G401 (cell line): ENCODE results near the gene TFPI2. TPM values are rescaled to one million over a fixed set of nuclear protein-coding genes. Genes with fewer than 3 reads are reported as not detected.
"Not testable (repeated sequence)": the region's sequence is repeated elsewhere in the genome, so short reads cannot be mapped to it uniquely, and the experiment has no call there.

Experiments used
- DNase-seq: peaks from one replicate; pipeline ENCODE4 v3.0.0-alpha.2; 2015; ENCODE audit warnings: low spot score
- in situ Hi-C: cut with HindIII; loops from 2 replicates; pipeline ENCODE4 v1.10.0; 2016; ENCODE audit warnings: low sequenced_read_pairs, mixed read lengths
- total RNA-seq: library from RNA; depleted of rRNA; stranded (reverse); fragments of >200 nt; shearing (Covaris generic); gene quantifications from 2 replicates; pipeline ENCODE4 v1.2.3, GENCODE V29; 2014

TFPI2 gene
- total RNA-seq, 1 experiment from 2014 or later, result not detected

DNA sequence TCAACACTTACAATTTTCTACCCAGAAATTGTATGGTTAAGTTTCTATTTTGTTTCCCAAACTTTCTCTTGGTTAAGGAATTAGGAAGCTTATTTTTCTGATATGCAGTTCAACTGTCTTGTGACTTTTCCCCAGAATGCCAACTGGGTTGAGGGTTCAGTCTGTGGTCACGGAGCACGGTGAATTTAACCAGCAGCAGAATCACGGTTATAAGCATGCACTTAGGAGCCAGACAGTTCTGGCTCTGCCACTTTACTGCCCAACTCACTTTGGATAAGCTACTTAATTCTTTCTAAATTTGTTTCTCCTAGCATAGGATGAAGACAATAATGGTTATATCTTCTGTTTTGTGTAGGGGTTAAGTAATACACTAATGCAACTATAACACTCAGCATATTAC is 20.7 kb upstream of the TFPI2 start:
- DNase-seq, in situ Hi-C loops: not testable (repeated sequence)

DNA sequence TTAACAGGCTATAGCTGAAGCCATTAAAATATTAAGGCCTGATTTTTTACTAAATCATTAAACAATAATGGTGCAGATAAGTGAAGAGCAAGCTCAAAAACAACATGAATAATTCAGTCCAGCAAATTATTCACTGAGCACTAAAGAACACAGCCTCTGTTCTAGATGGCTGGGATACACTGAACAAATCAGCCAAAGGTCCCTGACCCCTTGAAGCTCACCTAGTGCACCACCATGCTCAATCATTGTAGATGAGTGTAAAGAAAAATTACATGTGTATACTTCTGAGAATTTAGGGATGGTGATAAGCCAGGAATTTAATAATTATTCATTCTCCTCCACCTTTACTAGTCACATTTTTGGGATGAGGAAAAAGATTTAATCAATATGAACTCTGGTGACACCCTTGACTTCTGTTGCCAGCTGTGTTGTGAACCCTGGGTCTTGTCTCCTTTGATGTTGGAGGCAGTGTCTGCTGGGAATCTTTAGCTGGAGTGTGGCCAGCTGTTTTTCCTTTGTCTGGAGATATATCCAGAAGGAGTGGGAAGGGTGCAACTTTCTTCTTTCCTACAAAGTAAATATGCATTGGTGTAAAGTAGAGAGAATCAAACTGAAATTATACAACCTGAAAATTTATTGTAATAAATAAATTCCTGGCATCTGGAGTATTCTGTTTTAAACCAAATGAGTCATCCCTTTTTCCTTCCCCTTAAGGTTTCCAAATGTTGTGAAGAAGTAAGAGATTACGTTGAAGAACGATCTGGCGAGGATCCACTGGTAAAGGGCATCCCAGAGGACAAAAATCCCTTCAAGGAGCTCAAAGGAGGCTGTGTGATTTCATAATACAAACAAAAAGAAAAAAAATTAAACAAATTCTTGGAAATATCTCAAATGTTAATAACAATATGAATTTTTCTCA is 19.8 kb upstream of the TFPI2 start:
- in situ Hi-C loops, result no loop called here
- no peak for DNase-seq

DNA sequence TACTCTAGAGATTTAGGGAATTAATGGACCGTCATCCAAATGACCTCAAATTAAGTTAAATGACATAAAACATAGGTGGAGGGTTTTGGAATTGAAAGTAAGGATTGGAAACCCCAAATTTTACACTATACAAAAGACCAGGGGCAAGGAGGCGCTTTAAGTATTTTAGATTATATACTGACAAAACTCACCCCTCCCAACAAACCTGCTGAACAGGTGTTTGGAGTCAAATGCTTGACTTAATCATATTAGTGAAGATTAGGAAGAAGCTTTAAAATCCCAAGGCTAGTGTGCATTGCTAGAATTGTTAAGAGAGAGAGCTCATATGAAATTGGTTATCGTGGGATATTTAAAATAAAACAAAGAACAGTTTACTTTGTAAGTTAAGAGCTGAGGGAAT is 15.7 kb upstream of the TFPI2 start, which contains the start of gene GNGT1:
Gene GNGT1, plus strand, starts transcription at position 301 of the 400 bp plus-strand sequence. CDS start 180 bp downstream, outside the sequence.
- in situ Hi-C loops, result no loop called here
- DNase-seq, result no peak

DNA sequence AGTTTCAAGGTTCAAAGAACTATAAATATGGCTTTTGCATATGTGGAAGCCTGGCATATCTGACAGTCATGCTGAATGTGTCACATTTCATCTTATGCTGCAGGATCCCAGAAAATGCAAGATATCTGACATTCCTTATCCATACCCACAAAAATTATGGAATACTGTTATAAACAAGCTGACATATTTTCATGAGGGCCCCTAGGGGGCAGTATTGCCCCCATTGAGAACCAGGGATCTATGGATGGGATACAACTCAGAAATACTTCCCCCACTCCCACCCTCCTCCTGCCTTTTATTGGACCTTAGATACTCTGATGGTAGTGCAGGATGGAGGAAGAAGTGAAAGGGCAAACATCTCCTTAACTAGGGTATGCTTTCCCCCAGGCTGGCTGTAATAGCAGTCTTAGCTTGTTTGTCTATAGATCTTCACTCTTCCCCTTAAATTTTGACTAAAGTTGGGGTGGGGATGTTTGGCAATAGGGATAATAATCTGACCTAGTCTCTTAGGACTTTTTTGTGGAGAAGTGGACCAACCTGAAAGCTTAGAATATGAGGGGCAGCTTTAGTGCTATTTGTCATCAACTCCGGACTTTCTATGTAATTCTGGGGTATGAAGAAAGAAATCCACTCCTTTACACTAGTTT is 12.3 kb upstream of the TFPI2 start:
- DNase-seq, result peak; percentile 9
- in situ Hi-C loops, result no loop called here

DNA sequence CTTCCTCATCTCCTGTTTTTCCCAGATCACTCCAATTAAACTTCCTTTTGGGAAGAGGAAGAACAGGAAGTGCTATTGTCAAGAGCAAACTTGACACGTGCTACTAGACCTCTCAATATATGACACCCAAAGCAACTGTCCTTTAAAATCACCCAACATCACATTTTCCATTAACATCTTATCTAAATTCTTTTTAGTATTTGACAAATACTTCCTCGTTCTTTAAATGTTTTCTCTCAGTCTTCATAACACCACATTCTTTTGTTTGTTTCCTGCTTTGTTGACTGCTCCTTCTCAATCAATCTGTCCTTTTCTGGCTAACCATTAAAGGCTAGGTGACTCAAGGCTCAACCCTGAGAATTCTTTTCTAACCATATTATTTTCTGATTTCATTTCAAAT is 7.1 kb upstream of the TFPI2 start:
- no peak for DNase-seq
- in situ Hi-C loops, result no loop called here

DNA sequence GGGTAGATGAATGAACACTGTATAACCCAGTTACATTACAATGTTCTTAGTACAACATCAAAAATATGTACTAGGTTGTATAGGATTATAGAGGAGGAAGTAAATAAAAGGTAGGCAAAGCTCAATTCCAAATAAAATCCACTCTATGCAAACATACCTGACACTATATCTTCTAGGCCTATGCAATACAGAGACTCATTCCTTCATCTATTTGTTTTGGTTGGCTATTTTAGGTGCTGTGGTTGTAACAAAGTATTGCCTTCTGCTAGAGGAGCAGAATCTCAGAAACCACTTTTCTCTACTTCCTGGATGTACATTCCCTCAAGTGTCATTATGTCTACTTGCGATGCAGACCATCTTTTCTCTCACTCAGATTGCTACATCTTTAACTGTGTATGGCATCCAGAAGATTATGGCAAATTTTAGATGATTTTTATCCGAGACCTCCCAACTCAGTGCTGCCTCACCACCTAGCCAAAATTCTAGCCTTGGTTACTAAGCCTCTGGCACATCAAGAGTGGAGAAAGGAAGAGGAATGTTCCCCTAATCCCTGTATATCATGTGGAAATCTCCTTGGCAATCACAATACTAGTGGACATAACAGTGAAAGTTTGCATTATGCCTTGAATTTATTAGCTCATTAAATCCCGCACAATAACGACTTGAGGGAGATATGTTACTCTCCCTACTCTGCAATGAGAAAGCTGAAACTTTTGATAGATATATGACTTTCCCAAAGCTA is 5.5 kb upstream of the TFPI2 start:
- no peak for DNase-seq
- in situ Hi-C loops, result no loop called here

DNA sequence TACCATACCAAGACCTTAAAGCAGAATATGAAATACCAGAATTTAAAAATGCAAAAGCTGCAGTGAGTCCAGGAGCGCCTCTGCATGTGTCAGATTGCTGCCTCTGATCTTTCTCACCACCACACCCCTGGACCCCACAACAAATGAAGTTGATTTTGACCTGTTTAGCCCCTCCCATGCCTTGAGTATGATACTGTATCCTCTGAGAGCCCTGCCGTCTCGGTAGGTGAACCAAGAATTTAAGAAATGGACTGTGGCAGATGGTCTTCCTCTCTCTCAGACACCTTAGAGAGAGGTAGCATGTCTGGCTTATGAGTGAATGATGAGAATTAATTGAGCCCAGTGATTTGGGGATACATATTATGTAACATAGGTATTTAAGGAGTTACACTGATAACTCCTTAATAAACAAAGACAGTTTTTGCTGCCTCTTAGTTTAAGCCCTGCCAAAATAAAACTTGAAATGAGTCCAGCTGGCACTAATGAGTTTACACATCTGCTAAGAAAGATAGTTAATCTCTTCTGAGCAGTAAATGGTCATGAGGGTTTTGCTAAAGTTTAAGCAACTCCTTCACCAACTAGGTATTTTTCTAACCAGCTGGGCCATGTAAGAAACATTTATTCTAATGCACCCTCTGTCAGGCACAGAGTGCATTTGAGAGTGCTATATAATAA is 4.5 kb upstream of the TFPI2 start:
- in situ Hi-C loops, result no loop called here
- DNase-seq, result no peak

DNA sequence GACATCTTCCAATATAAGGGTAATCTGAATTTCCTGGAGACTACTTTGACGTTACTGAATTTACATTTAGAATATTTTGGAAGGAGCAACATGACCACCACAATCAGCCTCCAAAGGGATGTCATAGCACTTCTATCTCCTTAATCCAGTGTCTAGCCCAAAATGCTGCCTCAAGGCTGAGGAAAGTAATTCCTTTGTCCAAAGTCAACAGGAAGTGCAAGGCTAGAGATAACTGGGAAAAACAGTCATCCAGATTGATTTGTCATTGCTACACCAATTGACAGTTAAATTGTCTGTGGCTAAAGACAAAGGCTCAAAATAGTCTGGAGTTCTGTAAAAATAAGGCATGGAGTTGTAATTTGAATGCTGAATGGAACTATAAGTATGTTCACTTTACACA is 3.9 kb upstream of the TFPI2 start:
- in situ Hi-C loops, result no loop called here

GRCh38 chr7:93890041-93890463 is 501 bp downstream of the TFPI2 start:
- in situ Hi-C loops, result no loop called here
- no peak for DNase-seq

More for the DNA sequence above, 3.9 kb upstream of the TFPI2 start:
- no peak for DNase-seq

GRCh38 chr7:93889261-93889660 is 1.3 kb downstream of the TFPI2 start:
- in situ Hi-C loops, result no loop called here
- DNase-seq, result no peak

DNA sequence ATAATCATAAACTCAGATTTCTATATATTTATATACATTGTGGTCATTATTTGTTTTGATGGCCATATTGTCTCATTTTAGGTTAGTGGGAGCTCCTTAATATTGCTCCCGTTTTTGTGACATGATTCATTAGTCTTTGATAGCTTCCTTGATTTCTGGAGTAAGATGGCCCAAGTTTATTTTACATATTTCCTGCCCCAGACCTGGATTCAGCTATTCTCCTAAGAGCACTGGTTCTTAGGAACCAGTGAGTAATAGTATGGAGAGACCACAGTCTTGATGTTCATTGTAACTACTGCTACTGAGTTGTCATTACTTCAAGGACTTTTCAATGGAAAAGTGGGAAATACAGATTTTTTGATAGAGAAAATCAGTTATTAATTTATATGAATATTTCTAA is 6.0 kb downstream of the TFPI2 start:
- in situ Hi-C loops, result no loop called here
- DNase-seq, result no peak

DNA sequence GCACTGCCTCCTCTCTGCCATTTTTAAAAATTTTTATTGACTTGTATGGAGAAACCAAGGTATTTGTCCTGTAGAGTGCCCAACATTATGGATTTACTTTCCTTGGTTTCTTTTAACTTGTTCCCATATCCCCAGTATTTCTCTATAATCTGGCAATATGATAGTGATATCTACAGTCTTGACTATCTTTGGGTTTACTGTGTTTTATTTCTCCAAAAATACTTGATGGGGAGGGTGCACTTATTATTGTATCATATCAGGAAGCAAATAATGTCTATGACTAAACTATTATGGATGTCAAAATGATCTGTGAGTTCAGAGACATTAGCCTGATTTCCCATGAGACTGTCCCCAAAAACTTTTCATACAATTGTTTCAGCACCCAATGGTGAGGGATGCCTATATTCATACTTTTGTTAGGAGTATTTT is 6.6 kb downstream of the TFPI2 start:
- in situ Hi-C loops, result no loop called here
- no peak for DNase-seq

DNA sequence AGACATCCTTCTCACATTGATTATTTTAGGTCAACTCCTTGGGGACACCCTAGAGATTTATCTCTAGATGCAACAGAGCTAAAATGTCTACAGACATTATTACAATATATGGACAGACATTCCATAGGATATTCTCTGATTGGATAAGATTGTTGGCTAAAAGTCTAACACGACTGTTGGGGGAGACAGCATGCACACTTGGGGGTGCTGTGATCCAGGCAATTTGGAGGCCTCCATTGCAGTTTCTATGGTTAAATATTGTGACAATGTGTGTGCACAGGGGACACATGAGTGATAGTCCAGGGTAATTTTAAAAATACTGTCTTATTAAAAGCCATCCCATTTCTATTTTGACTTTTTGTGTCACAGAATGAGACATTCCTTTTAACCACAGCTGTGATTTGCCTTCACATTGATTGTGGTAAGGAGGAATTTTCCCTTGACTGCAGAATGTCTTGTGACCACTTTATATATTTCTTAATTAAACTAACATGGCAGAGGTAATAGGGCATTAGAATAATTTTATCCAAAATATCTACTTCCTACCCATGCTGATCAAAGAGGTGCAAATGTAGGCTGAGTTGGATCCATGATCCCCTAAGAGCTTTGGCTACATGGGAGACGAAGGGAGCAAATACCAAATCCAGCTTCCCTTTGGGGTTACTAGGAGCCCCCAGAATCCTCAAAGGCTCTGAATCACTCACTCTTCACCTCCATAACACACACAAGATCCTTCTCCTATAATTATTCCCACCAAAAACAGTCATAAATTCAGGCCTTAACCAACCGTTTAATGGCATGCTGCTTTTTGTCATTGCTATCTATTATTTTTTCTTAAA is 7.3 kb downstream of the TFPI2 start:
- DNase-seq, result no peak
- in situ Hi-C loops, result no loop called here

DNA sequence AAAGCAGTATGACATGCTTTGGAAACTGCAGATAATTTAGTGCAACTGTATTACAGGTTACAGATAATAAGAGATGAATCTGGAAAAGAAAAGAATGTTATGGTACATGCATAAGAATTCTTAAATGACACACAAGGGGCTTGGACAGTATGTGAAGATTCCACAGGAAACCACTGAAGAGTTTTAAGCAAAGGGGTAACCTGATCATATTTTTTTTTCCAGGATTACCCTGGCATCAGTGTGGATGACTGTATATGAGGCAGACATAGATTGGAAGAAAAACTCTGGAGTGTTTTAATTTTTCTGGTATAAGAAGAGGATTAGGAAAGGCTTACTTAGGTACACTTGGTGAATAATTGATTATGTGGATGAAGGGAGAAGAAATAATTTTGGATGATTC is 8.1 kb downstream of the TFPI2 start:
- in situ Hi-C loops, result no loop called here
- no peak for DNase-seq

- DNase-seq, result no peak
- in situ Hi-C loops, result no loop called here
Observed at GRCh38 chr7:93879356-93879755, 11.2 kb downstream of the TFPI2 start.

DNA sequence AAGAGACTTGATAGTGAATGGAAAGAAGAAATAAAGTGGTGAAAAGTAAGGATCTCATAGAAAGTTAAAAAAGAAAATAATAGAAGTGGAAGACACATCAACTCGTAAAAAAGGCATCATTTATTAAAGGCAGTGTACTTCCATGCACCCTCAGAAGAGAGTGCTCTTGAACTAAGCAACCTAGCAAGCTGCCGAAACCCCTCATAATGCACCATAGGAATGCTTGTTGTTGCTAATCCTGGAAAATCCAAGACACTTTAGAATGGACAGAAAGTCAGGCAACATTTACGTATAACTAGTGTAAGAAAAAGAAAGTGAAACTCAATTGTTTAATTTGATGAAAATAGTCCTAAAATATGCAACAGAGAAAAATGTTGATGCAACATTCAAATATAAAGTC is 12.8 kb downstream of the TFPI2 start:
- in situ Hi-C loops, result no loop called here
- no peak for DNase-seq

DNA sequence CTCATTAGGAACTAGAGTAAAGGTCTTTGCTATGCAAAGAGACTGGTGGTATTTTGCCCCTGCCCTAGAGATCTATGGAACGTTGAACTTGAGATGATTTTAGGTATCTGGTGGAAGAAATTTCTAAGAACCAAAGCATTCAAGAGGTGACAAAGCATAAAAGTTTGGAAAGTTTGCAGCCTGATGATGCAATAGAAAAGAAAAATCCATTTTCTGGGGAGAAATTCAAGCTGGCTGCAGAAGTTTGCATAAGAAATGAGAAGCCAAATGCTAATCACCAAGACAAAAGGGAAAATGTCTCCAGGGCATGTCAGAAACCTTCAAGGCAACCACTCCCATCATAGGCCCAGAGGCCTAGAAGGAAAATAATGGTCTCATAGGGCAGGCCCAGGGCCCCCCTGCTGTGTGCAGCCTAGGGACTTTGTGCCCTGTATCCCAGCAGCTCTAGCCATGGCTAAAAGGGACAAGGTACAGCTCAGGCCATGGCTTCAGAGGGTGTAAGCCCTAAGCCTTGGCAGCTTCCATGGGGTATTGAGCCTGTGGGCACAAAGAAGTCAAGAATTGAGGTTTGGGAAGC is 16.5 kb downstream of the TFPI2 start:
- no peak for DNase-seq
- in situ Hi-C loops, result no loop called here

GRCh38 chr7:93866886-93867285 is 23.7 kb downstream of the TFPI2 start:
- in situ Hi-C loops, result no loop called here
- no peak for DNase-seq
